ENCODE measurements around the gene SPIN1. TPM values are rescaled to one million over a fixed set of nuclear protein-coding genes. Genes with fewer than 3 reads are reported as not detected.

The SPIN1 gene
- polyA plus RNA-seq, 2 donors = 13.9 to 17.7 TPM

DNA sequence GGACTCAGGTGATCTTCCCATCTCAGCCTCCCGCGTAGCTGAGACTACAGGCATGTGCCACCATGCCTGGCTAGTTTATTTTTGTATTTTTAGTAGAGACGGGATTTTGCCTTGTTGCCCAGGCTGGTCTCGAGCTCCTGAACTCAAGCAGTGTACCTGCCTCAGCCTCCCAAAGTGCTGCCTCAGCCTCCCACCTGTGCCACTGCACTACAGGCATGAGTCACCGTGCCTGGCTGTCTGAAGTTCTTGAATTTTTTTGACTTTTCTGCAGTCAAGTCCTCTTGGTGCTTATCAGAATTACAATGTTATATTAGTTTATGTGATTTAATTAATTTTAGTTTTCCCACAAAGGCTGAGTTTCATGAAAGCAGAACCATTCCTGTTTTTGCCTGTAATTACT is 9.8 kb downstream of the SPIN1 start:
- Histone ChIP-seq H3K36me3 (ENCODE audit: control insufficient read depth in 2 of 2, insufficient read depth in 2 of 2, low read length in 1 of 2) (peaks cover 0 to 4% of the 10 kb centered on the region in 2 donors), H3K4me3 (ENCODE audit: low read depth in 1 of 2, low read length in 2 of 2) (no peak overlapping the region), H3K4me1 (ENCODE audit: control insufficient read depth in 2 of 2, insufficient read depth in 2 of 2, low read length in 1 of 2) (peaks cover 0 to 7% of the 10 kb centered on the region in 2 donors), H3K27me3 (ENCODE audit: control insufficient read depth in 1 of 2, insufficient read depth in 2 of 2, low read length in 2 of 2) (no peaks in the 10 kb centered on the region), H3K27ac (ENCODE audit: low read depth in 2 of 2, low read length in 1 of 2) (no peak overlapping the region), H3K9me3 (ENCODE audit: control insufficient read depth in 2 of 2, insufficient read depth in 1 of 2, low read depth in 1 of 2, low read length in 1 of 2) (no peaks in the 10 kb centered on the region)
- WGBS, 2 donors = 86 to 89% methylated on average over 5 of the region's 5 CpGs

DNA sequence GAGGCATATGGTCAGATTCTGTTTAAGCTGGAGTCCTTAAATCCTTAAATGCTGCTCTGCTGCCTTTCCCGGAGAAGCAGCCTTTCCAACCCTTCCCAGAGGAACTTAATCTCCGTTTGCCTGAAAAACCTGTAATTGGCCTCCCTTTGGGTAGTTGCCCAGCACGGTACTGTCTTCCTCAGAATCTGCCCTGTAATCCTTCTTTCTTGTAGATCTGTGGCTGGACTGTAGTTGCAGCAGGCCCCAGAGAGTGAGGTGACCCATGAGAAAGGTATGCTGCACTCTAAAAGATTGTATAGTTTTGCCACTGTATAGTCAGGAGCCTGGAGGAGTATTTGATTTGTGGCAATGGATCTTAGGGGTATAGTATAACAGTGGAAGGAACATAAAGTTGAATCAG is 11.7 kb downstream of the SPIN1 start:
- Histone ChIP-seq H3K36me3 (ENCODE audit: control insufficient read depth in 2 of 2, insufficient read depth in 2 of 2, low read length in 1 of 2) (peaks cover 0 to 4% of the 10 kb centered on the region in 2 donors), H3K4me1 (ENCODE audit: control insufficient read depth in 2 of 2, insufficient read depth in 2 of 2, low read length in 1 of 2) (peaks cover 0 to 7% of the 10 kb centered on the region in 2 donors), H3K27ac (ENCODE audit: low read depth in 2 of 2, low read length in 1 of 2) (no peak overlapping the region), H3K27me3 (ENCODE audit: control insufficient read depth in 1 of 2, insufficient read depth in 2 of 2, low read length in 2 of 2) (no peaks in the 10 kb centered on the region), H3K9me3 (ENCODE audit: control insufficient read depth in 2 of 2, insufficient read depth in 1 of 2, low read depth in 1 of 2, low read length in 1 of 2) (no peaks in the 10 kb centered on the region), H3K4me3 (ENCODE audit: low read depth in 1 of 2, low read length in 2 of 2) (no peak overlapping the region)
- WGBS, 2 donors = 43 to 47% methylated on average over 3 of the region's 3 CpGs

DNA sequence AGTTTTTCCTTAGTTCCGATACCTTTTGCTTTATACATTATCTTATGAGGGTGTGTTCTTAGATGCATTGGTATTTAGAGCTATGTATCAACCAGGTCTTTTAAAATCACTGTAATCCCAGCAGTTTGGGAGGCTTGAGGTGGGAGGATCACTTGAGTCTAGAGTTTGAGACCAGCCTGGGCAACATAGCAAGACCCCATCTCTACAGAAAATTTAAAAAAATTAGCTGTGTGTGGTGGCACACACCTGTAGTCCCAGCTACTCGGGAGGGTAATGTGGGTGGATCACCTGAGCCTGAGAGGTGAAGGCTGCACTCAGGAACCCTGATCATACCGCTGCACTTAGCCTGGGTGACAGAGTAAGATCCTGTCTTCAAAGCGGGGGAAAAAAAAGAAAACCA is 15.1 kb downstream of the SPIN1 start:
- Histone ChIP-seq H3K4me3 (ENCODE audit: low read depth in 1 of 2, low read length in 2 of 2) (no peak overlapping the region), H3K9me3 (ENCODE audit: control insufficient read depth in 2 of 2, insufficient read depth in 1 of 2, low read depth in 1 of 2, low read length in 1 of 2) (no peaks in the 10 kb centered on the region), H3K4me1 (ENCODE audit: control insufficient read depth in 2 of 2, insufficient read depth in 2 of 2, low read length in 1 of 2) (peaks cover 0 to 7% of the 10 kb centered on the region in 2 donors), H3K36me3 (ENCODE audit: control insufficient read depth in 2 of 2, insufficient read depth in 2 of 2, low read length in 1 of 2) (peaks cover 0 to 4% of the 10 kb centered on the region in 2 donors), H3K27ac (ENCODE audit: low read depth in 2 of 2, low read length in 1 of 2) (no peak overlapping the region), H3K27me3 (ENCODE audit: control insufficient read depth in 1 of 2, insufficient read depth in 2 of 2, low read length in 2 of 2) (no peaks in the 10 kb centered on the region)
- WGBS, 2 donors = 92 to 94% methylated on average over 4 of the region's 4 CpGs

DNA sequence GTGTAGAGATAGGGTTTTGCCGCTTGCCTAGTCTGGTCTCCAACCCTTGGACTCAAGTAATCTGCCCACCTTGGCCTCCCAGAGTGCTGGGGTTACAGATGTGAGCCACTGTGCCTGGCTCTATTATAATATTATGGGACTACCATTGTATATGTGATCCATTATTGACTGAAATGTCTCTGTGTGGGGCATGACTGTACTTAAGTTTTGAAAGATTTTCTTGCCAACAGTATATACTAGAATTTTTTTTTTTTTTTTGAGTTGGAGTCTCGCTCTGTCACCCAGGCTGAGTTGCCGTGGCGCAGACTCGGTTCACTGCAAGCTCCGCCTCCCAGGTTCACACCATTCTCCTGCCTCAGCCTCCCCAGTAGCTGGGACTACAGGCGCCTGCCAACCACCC is 17.8 kb downstream of the SPIN1 start:
- Histone ChIP-seq H3K27ac (ENCODE audit: low read depth in 2 of 2, low read length in 1 of 2) (no peak overlapping the region), H3K4me3 (ENCODE audit: low read depth in 1 of 2, low read length in 2 of 2) (no peak overlapping the region), H3K27me3 (ENCODE audit: control insufficient read depth in 1 of 2, insufficient read depth in 2 of 2, low read length in 2 of 2) (no peaks in the 10 kb centered on the region), H3K4me1 (ENCODE audit: control insufficient read depth in 2 of 2, insufficient read depth in 2 of 2, low read length in 1 of 2) (no peaks in the 10 kb centered on the region), H3K9me3 (ENCODE audit: control insufficient read depth in 2 of 2, insufficient read depth in 1 of 2, low read depth in 1 of 2, low read length in 1 of 2) (no peaks in the 10 kb centered on the region), H3K36me3 (ENCODE audit: control insufficient read depth in 2 of 2, insufficient read depth in 2 of 2, low read length in 1 of 2) (no peaks in the 10 kb centered on the region)
- 95 to 98% methylated on average over 7 of the region's 7 CpGs for WGBS, 2 donors

DNA sequence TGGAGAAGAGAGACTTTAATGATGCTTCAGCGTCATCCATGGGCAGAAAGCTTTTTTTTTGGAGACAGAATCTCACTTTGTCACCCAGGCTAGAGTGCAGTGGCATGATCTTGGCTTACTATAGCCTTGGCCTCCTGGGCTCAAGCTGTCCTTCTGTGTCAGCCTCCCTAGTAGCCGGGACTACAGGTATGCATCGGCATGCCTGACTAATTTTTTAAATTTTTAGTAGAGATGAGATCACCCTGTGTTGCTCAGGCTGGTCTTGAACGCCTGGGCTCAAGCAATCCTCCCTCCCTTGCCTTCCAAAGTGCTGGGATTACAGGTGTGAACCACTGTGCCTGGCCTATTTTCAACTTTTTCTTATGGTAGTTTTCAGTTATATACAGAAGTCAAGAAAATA is 23.2 kb downstream of the SPIN1 start:
- WGBS, 2 donors = 91 to 94% methylated on average over 4 of the region's 4 CpGs
- no peak overlapping the region for H3K27ac ChIP-seq (ENCODE audit: low read depth in 2 of 2, low read length in 1 of 2)
- no peaks in the 10 kb centered on the region for H3K4me1 ChIP-seq (ENCODE audit: control insufficient read depth in 2 of 2, insufficient read depth in 2 of 2, low read length in 1 of 2)
- no peaks in the 10 kb centered on the region for H3K36me3 ChIP-seq (ENCODE audit: control insufficient read depth in 2 of 2, insufficient read depth in 2 of 2, low read length in 1 of 2)
- no peak overlapping the region for H3K4me3 ChIP-seq (ENCODE audit: low read depth in 1 of 2, low read length in 2 of 2)
- peaks cover 4 to 8% of the 10 kb centered on the region in 2 donors for H3K9me3 ChIP-seq (ENCODE audit: control insufficient read depth in 2 of 2, insufficient read depth in 1 of 2, low read depth in 1 of 2, low read length in 1 of 2)
- no peaks in the 10 kb centered on the region for H3K27me3 ChIP-seq (ENCODE audit: control insufficient read depth in 1 of 2, insufficient read depth in 2 of 2, low read length in 2 of 2)

DNA sequence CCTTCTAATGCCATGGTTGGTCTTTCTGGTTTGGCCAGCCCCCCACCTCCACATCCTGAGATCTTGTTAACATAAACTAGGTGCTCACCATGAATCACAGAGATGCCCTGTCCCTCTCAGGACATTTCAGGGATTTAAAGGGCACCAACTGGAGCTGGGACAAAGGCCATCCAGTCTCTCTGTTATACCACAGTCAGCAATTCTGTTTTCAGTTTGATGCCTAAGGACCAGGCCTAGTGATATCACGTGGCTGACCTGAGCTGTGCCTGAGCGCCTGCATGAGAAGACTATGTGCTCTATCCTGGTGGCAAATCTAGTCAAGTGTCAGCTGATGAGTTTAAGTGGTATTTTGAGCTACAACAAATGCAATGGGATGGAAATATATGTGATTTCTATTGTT is 26.1 kb downstream of the SPIN1 start:
- Histone ChIP-seq H3K27ac (ENCODE audit: low read depth in 2 of 2, low read length in 1 of 2) (no peak overlapping the region), H3K27me3 (ENCODE audit: control insufficient read depth in 1 of 2, insufficient read depth in 2 of 2, low read length in 2 of 2) (no peaks in the 10 kb centered on the region), H3K9me3 (ENCODE audit: control insufficient read depth in 2 of 2, insufficient read depth in 1 of 2, low read depth in 1 of 2, low read length in 1 of 2) (peaks cover 7 to 13% of the 10 kb centered on the region in 2 donors), H3K36me3 (ENCODE audit: control insufficient read depth in 2 of 2, insufficient read depth in 2 of 2, low read length in 1 of 2) (no peaks in the 10 kb centered on the region), H3K4me1 (ENCODE audit: control insufficient read depth in 2 of 2, insufficient read depth in 2 of 2, low read length in 1 of 2) (peaks cover 0 to 3% of the 10 kb centered on the region in 2 donors), H3K4me3 (ENCODE audit: low read depth in 1 of 2, low read length in 2 of 2) (no peak overlapping the region)
- WGBS, 2 donors = 97 to 99% methylated on average over 2 of the region's 2 CpGs

DNA sequence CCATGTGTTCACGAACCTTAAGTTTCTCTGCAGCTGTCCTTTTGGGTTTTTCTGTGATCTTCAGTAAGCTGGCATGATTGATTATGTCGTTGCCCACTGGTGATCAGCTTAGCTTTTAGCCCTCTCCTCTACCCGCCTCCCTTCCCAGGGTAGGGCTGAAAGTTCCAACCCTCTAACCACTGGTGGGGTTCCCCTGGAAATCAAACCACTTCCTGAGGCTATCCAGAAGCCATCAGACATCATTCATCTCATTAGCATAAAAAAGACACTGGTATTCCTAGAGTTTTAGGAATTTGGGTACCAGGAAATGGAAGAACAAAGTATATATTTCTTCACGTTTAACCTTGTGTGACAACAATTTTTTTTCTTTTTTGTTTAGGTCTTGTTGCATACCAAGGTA is 29.8 kb downstream of the SPIN1 start:
- Histone ChIP-seq H3K27ac (ENCODE audit: low read depth in 2 of 2, low read length in 1 of 2) (no peak overlapping the region), H3K4me1 (ENCODE audit: control insufficient read depth in 2 of 2, insufficient read depth in 2 of 2, low read length in 1 of 2) (peaks cover 0 to 3% of the 10 kb centered on the region in 2 donors), H3K36me3 (ENCODE audit: control insufficient read depth in 2 of 2, insufficient read depth in 2 of 2, low read length in 1 of 2) (peaks cover 0 to 4% of the 10 kb centered on the region in 2 donors), H3K4me3 (ENCODE audit: low read depth in 1 of 2, low read length in 2 of 2) (no peak overlapping the region), H3K27me3 (ENCODE audit: control insufficient read depth in 1 of 2, insufficient read depth in 2 of 2, low read length in 2 of 2) (no peaks in the 10 kb centered on the region), H3K9me3 (ENCODE audit: control insufficient read depth in 2 of 2, insufficient read depth in 1 of 2, low read depth in 1 of 2, low read length in 1 of 2) (peaks cover 7 to 16% of the 10 kb centered on the region in 2 donors)
- WGBS, 2 donors = 82 to 85% methylated on average over 4 of the region's 4 CpGs

DNA sequence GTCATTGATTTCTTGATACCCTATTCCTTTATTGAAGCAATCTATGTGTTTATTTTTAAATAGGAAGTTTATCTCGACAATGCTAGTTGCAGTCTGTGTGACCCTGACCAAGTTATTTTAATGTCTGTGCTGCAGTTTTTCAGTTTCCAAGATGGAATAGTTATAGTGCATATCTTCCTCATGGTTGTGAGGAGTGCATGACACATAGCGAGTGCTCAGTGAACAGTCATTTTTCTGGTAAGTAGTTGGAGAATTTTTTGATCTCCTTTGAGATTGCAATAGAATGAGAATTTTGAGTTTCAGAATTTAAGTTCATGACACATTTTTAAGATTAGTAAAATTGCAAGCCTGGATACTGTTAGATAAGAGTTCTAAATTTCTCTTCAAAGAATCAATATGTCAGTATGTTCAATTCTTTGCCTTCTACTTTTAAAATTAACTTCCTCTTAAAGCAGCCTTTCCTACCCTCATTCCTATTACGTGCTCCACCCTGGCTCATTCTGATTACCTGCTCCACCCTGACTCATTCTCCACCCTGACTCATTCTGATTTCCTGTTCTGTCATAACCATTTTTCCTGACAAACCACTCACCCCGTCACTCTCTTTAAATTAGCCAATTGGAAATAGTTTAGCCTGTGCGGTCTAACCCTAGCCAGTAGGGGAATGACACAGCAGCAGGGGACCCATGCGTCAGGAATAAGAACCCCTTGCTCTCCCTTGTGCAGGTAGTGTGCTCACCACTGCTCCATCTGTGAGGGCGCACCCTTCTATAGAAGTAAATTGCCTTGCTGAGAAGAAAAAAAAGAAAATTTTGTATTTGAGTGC is 30.7 kb downstream of the SPIN1 start:
- WGBS, 2 donors = 80 to 84% methylated on average over 7 of the region's 7 CpGs
- H3K36me3 ChIP-seq (ENCODE audit: control insufficient read depth in 2 of 2, insufficient read depth in 2 of 2, low read length in 1 of 2) = peaks cover 0 to 5% of the 10 kb centered on the region in 2 donors
- no peak overlapping the region for H3K4me3 ChIP-seq (ENCODE audit: low read depth in 1 of 2, low read length in 2 of 2)
- H3K4me1 ChIP-seq (ENCODE audit: control insufficient read depth in 2 of 2, insufficient read depth in 2 of 2, low read length in 1 of 2) = peaks cover 0 to 3% of the 10 kb centered on the region in 2 donors
- H3K9me3 ChIP-seq (ENCODE audit: control insufficient read depth in 2 of 2, insufficient read depth in 1 of 2, low read depth in 1 of 2, low read length in 1 of 2) = peaks cover 7 to 13% of the 10 kb centered on the region in 2 donors
- no peaks in the 10 kb centered on the region for H3K27me3 ChIP-seq (ENCODE audit: control insufficient read depth in 1 of 2, insufficient read depth in 2 of 2, low read length in 2 of 2)
- peak overlapping the region in 1 of 2 donors; percentile 58 for H3K27ac ChIP-seq (ENCODE audit: low read depth in 2 of 2, low read length in 1 of 2)

DNA sequence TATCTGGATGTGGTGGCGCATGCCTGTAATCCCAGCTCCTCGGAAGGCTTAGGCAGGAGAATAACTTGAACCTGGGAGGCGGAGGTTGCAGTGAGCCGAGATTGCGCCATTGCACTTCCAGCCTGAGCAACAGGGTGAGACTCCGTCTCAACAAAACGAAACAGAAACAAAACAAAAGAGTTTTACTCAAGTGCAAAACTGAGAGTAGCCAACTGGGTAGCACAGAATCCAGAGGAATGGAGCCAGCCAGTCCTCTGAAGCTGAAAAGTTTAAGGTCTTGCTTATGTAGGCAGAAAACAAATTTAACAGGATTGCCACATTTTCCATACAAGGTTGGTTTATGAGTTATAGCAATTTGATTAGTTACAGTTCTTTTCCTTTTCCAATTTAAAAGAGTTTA is 32.0 kb downstream of the SPIN1 start:
- 88 to 90% methylated on average over 7 of the region's 7 CpGs for WGBS, 2 donors
- Histone ChIP-seq H3K9me3 (ENCODE audit: control insufficient read depth in 2 of 2, insufficient read depth in 1 of 2, low read depth in 1 of 2, low read length in 1 of 2) (peaks cover 3 to 8% of the 10 kb centered on the region in 2 donors), H3K27ac (ENCODE audit: low read depth in 2 of 2, low read length in 1 of 2) (no peak overlapping the region), H3K27me3 (ENCODE audit: control insufficient read depth in 1 of 2, insufficient read depth in 2 of 2, low read length in 2 of 2) (no peaks in the 10 kb centered on the region), H3K36me3 (ENCODE audit: control insufficient read depth in 2 of 2, insufficient read depth in 2 of 2, low read length in 1 of 2) (peaks cover 0 to 8% of the 10 kb centered on the region in 2 donors), H3K4me1 (ENCODE audit: control insufficient read depth in 2 of 2, insufficient read depth in 2 of 2, low read length in 1 of 2) (peaks cover 0 to 3% of the 10 kb centered on the region in 2 donors), H3K4me3 (ENCODE audit: low read depth in 1 of 2, low read length in 2 of 2) (no peak overlapping the region)

DNA sequence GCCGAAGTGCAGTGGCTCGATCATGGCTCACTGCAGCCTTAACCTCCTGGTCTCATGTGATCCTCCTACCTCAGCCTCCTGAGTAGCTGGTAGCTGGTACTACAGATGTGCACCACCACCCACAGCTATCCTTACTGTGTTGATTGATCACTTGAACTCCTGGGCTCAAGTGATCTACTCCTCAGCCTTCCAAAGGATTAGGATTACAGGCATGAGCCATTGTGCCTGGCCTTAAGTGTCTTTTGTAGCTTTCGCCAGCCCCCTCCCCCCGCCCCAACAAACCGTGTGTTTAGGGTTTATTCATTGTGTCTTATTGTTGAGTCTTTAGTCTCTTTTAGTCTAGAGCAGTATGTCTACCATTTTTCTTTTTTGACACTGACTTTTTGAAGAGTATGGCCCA is 33.1 kb downstream of the SPIN1 start:
- Histone ChIP-seq H3K27me3 (ENCODE audit: control insufficient read depth in 1 of 2, insufficient read depth in 2 of 2, low read length in 2 of 2) (no peaks in the 10 kb centered on the region), H3K4me1 (ENCODE audit: control insufficient read depth in 2 of 2, insufficient read depth in 2 of 2, low read length in 1 of 2) (peaks cover 2 to 3% of the 10 kb centered on the region in 2 donors), H3K36me3 (ENCODE audit: control insufficient read depth in 2 of 2, insufficient read depth in 2 of 2, low read length in 1 of 2) (peaks cover 0 to 8% of the 10 kb centered on the region in 2 donors), H3K4me3 (ENCODE audit: low read depth in 1 of 2, low read length in 2 of 2) (no peak overlapping the region), H3K9me3 (ENCODE audit: control insufficient read depth in 2 of 2, insufficient read depth in 1 of 2, low read depth in 1 of 2, low read length in 1 of 2) (peaks cover 3 to 8% of the 10 kb centered on the region in 2 donors), H3K27ac (ENCODE audit: low read depth in 2 of 2, low read length in 1 of 2) (no peak overlapping the region)
- 89 to 95% methylated on average over 5 of the region's 5 CpGs for WGBS, 2 donors
